CD14-positive monocyte (primary cell): Measurements from ENCODE around the gene MAPRE3. TPM values are rescaled to one million over a fixed set of nuclear protein-coding genes. Genes with fewer than 3 reads are reported as not detected.
A peak's percentile ranks its signal among the peaks of the same experiment; 100 is the strongest.

Experiments used
- DNase-seq, 3 donors: peaks; one replicate each; pipeline ENCODE4 v3.0.0-alpha.2; 2011 to 2022
- H2AFZ ChIP-seq: 2 replicates; pipeline ENCODE4 v1.6.0; 2012; ENCODE audit warnings: mild to moderate bottlenecking, low read depth, low read length, inconsistent platforms; ENCODE audit not compliant: insufficient read depth, poor library complexity, severe bottlenecking
- H3K27ac ChIP-seq, 2 donors: 1 replicate in 1 of 2; 2 replicates in 1 of 2; pipeline ENCODE4 v1.5.1; 2012 to 2013; ENCODE audit warnings: low read length in 2 of 2, control low read depth in 1 of 2, inconsistent platforms in 1 of 2, low read depth in 1 of 2, mild to moderate bottlenecking in 1 of 2
- H3K27me3 ChIP-seq, 2 donors: one replicate each; pipeline versions ENCODE4 v1.6.0 to v1.6.1; 2011 to 2013; ENCODE audit warnings: low read length in 2 of 2; ENCODE audit not compliant: control insufficient read depth in 2 of 2, insufficient read depth in 2 of 2
- H3K36me3 ChIP-seq, 2 donors: replicated peaks in 1 of 2; 1 replicate in 1 of 2; 2 replicates in 1 of 2; pipeline versions ENCODE4 v1.5.1 to v1.6.1; 2012 to 2013; ENCODE audit warnings: low read length in 2 of 2, control low read depth in 1 of 2, inconsistent platforms in 1 of 2, mild to moderate bottlenecking in 1 of 2; ENCODE audit not compliant: insufficient read depth in 2 of 2, control insufficient read depth in 1 of 2
- H3K4me1 ChIP-seq, 2 donors: 1 replicate in 1 of 2; 2 replicates in 1 of 2; pipeline versions ENCODE4 v1.5.1 to v1.6.1; 2012 to 2013; ENCODE audit warnings: low read length in 2 of 2, control low read depth in 1 of 2, inconsistent platforms in 1 of 2, mild to moderate bottlenecking in 1 of 2, moderate library complexity in 1 of 2; ENCODE audit not compliant: insufficient read depth in 2 of 2, control insufficient read depth in 1 of 2
- H3K4me2 ChIP-seq: replicated peaks from 2 replicates; pipeline ENCODE3; 2012; ENCODE audit warnings: low read length, moderate library complexity, mild to moderate bottlenecking; ENCODE audit not compliant: poor library complexity, severe bottlenecking; ENCODE audit errors: extremely low read depth
- H3K4me3 ChIP-seq, 3 experiments: fragments of 200-600 bp in 1 of 3; sonication (generic) in 1 of 3; replicated peaks in 1 of 3; 1 replicate in 2 of 3; 2 replicates in 1 of 3; pipeline ENCODE4 v1.5.1; 2011 to 2013; ENCODE audit warnings: low read length in 3 of 3, mild to moderate bottlenecking in 3 of 3, control low read depth in 2 of 3, low read depth in 2 of 3, inconsistent platforms in 1 of 3, moderate library complexity in 1 of 3
- H3K79me2 ChIP-seq: 2 replicates; pipeline ENCODE4 v1.6.0; 2012; ENCODE audit warnings: mild to moderate bottlenecking, control low read depth, inconsistent platforms, low read length, moderate library complexity; ENCODE audit not compliant: insufficient read depth
- H3K9ac ChIP-seq: 2 replicates; pipeline ENCODE4 v1.6.0; 2017; ENCODE audit warnings: low read length, mild to moderate bottlenecking; ENCODE audit not compliant: insufficient read depth, poor library complexity, severe bottlenecking
- H3K9me3 ChIP-seq, 2 donors: replicated peaks in 1 of 2; 1 replicate in 1 of 2; 2 replicates in 1 of 2; pipeline versions ENCODE4 v1.5.1 to v1.6.1; 2012 to 2013; ENCODE audit warnings: low read length in 2 of 2, control low read depth in 1 of 2; ENCODE audit not compliant: control insufficient read depth in 1 of 2, insufficient read depth in 1 of 2
- H4K20me1 ChIP-seq: 2 replicates; pipeline ENCODE4 v1.6.0; 2012; ENCODE audit warnings: mild to moderate bottlenecking, low read length, control low read depth, moderate library complexity; ENCODE audit not compliant: insufficient read depth
- H3K27ac Mint-ChIP-seq, 7 donors: one replicate each; pipeline ENCODE4 v1.8.0; 2020; ENCODE audit warnings: mild to moderate bottlenecking in 7 of 7, mixed read lengths in 7 of 7, moderate library complexity in 6 of 7, inconsistent platforms in 2 of 7
- H3K27me3 Mint-ChIP-seq, 3 donors: one replicate each; pipeline ENCODE4 v1.8.0; 2021 to 2022; ENCODE audit warnings: low read depth in 3 of 3, mild to moderate bottlenecking in 3 of 3, mixed read lengths in 3 of 3, moderate library complexity in 3 of 3, inconsistent platforms in 1 of 3
- H3K36me3 Mint-ChIP-seq, 2 donors: one replicate each; pipeline ENCODE4 v1.8.0; 2020; ENCODE audit warnings: mixed read lengths in 2 of 2, inconsistent platforms in 1 of 2, mild to moderate bottlenecking in 1 of 2
- H3K4me1 Mint-ChIP-seq: one replicate; pipeline ENCODE4 v1.8.0; 2020; ENCODE audit warnings: mild to moderate bottlenecking, mixed read lengths
- H3K4me3 Mint-ChIP-seq, 2 donors: one replicate each; pipeline ENCODE4 v1.8.0; 2020; ENCODE audit warnings: mild to moderate bottlenecking in 2 of 2, mixed read lengths in 2 of 2, moderate library complexity in 1 of 2
- H3K9me3 Mint-ChIP-seq, 7 donors: one replicate each; pipeline ENCODE4 v1.8.0; 2020 to 2022; ENCODE audit warnings: mixed read lengths in 7 of 7, mild to moderate bottlenecking in 6 of 7, moderate library complexity in 6 of 7, inconsistent platforms in 2 of 7
- CTCF ChIP-seq: fragments of 200-600 bp; IDR thresholded peaks from one replicate; pipeline ENCODE4 v1.8.0; 2022; ENCODE audit warnings: antibody characterized with exemption, mild to moderate bottlenecking
- WGBS: methylation state at CpG from one replicate; pipeline ENCODE4 v1.1.5; 2013; ENCODE audit warnings: missing lambda C conversion rate; ENCODE audit not compliant: insufficient coverage; 5-methylcytosine and 5-hydroxymethylcytosine counted together
- intact Hi-C, 2 donors: fragments of 100-400 bp; cut with micrococcal nuclease; formaldehyde crosslinking; loops; one replicate each; pipeline versions ENCODE4 v1.15.0 to v1.15.1; 2023
- polyA plus RNA-seq, 3 donors: library from polyadenylated mRNA; depleted of rRNA in 1 of 3; unstranded in 2 of 3; stranded (reverse) in 1 of 3; fragments of 300-500 nt in 2 of 3; fragments of >200 nt in 1 of 3; fragmentation: Illumina TruSeq in 2 of 3; gene quantifications; 1 replicate in 2 of 3; 2 replicates in 1 of 3; pipeline ENCODE4 v1.2.3, GENCODE V29; 2012 to 2021

MAPRE3 gene
- polyA plus RNA-seq, 3 donors = 2.4 to 14.4 (median 3.5) TPM

- Mint-ChIP-seq H3K27ac (peak overlapping the region in 1 of 7 donors; percentile 11), H3K27me3 (peaks cover 7 to 26% (median 20%) of the 10 kb centered on the region in 3 donors)
- H3K4me1 ChIP-seq = no peaks in the 10 kb centered on the region
Measured at GRCh38 chr2:26933431-26934334, 36.8 kb upstream of the MAPRE3 start.

GRCh38 chr2:26934335-26934724 lies 36.1 kb upstream of the MAPRE3 start:
- H3K4me3 ChIP-seq = no peak overlapping the region
- TF ChIP-seq CTCF = no peak
- Mint-ChIP-seq H3K27me3 (peaks cover 9 to 27% (median 20%) of the 10 kb centered on the region in 3 donors), H3K27ac (peak overlapping the region in 1 of 7 donors; percentile 11), H3K4me1 (no peaks in the 10 kb centered on the region), H3K36me3 (no peaks in the 10 kb centered on the region), H3K4me3 (peak overlapping the region in 1 of 2 donors; percentile 23), H3K9me3 (peaks cover 0 to 3% (median 0%) of the 10 kb centered on the region in 7 donors)
- no peaks in the 10 kb centered on the region for H3K9me3 ChIP-seq
- H2AFZ ChIP-seq = no peak overlapping the region
- H4K20me1 ChIP-seq = no peaks in the 10 kb centered on the region
- no peaks in the 10 kb centered on the region for H3K36me3 ChIP-seq
- H3K27me3 ChIP-seq = no peaks in the 10 kb centered on the region
- no peaks in the 10 kb centered on the region for H3K79me2 ChIP-seq
- no peak overlapping the region for H3K9ac ChIP-seq
- 88% methylated on average over 6 of the region's 10 CpGs for WGBS
- H3K27ac ChIP-seq = no peak overlapping the region
- H3K4me2 ChIP-seq = no peak overlapping the region
- no peaks in the 10 kb centered on the region for H3K4me1 ChIP-seq
- intact Hi-C loops = no loop called here
- DNase-seq = no peak

More at GRCh38 chr2:26933431-26934334, 36.8 kb upstream of the MAPRE3 start:
- H3K27me3 ChIP-seq = no peaks in the 10 kb centered on the region
- no peak for DNase-seq
- no peak for TF ChIP-seq CTCF
- no peaks in the 10 kb centered on the region for H4K20me1 ChIP-seq
- peaks cover 0 to 3% (median 0%) of the 10 kb centered on the region in 7 donors for H3K9me3 Mint-ChIP-seq
- no peaks in the 10 kb centered on the region for H3K9me3 ChIP-seq
- 89% methylated on average over 14 of the region's 16 CpGs for WGBS
- H3K79me2 ChIP-seq = no peaks in the 10 kb centered on the region
- no peaks in the 10 kb centered on the region for H3K4me1 Mint-ChIP-seq
- H3K9ac ChIP-seq = no peak overlapping the region
- intact Hi-C loops = no loop called here
- no peak overlapping the region for H2AFZ ChIP-seq
- H3K27ac ChIP-seq = no peak overlapping the region
- peak overlapping the region in 1 of 2 donors; percentile 23 for H3K4me3 Mint-ChIP-seq
- no peaks in the 10 kb centered on the region for H3K36me3 ChIP-seq
- H3K36me3 Mint-ChIP-seq = no peaks in the 10 kb centered on the region
- no peak overlapping the region for H3K4me2 ChIP-seq
- no peak overlapping the region for H3K4me3 ChIP-seq
